GM21367 (cell line): ENCODE results near the gene ZNF880.
"Not testable (repeated sequence)": the region's sequence is repeated elsewhere in the genome, so short reads cannot be mapped to it uniquely, and the experiment has no call there.

ENCODE experiments used
- ATAC-seq: cut with Tn5 transposase; IDR thresholded peaks from one replicate; pipeline ENCODE4 v1.9.1; 2021; ENCODE audit not compliant: unreplicated experiment

The ZNF880 gene

DNA sequence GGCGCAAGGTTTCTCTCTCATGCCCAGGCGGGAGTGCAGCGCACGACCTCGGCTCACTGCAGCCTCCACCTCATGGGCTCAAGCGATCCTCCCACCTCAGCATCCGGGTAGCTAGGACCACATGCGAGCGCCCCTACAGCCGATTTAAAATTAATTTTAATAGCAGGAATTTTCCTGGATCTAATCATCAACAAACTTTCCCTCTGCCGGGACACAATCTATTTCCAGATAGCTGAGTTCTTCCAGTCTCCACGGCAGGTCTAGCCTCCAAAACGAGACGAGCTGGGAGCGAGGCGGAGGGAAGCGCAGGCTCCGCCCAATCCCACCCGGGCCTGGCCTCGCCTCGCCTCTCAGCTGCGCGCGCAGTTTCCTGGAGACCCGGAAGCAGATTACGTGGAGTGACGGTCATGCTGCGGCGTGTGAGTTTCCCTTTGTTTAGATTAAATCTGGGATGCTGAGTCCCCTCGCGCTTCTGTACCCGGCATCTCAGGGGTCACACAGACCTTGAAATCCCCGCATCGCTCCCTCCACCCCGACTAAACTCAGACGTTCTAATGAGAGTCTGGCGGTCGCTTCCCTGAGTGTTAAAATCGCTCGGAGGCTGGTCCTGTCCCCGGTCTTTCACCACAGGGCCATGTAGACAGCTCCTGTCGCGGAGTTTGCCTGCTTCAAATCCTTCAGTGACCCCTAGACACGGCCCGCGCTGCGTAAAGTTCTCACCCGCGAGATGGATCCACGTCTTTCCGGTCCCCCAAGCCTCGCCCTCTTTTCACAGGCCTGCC is at the start of gene ZNF880:
Gene ZNF880 (plus strand): TSS at position 365 of the 782 bp plus-strand sequence. CDS start 43 bp downstream, at position 408.
- no peak for ATAC-seq

- no peak for ATAC-seq
Observed at GRCh38 chr19:52322429-52322828, 47.3 kb upstream of the ZNF880 start.

DNA sequence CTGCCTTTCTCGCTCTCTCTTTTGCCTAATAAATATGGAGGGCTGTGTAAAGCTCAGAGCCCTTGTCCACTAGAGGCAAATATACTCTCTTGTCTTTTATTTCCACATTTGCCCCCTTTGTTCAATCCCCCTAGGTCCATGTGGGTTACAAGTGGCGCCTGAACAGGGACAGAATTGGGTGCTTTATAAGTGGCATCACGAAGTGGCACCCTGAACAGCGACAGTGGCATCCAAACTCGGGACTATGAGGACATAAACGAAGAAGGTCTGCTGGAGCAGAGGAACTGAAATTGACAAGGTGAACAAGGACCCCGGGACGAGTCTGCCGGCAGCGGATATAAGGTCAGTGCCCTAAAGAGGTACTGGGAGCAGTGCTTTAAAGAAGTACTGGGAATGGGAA is 38.0 kb upstream of the ZNF880 start:
- no peak for ATAC-seq

GRCh38 chr19:52335768-52336116 is 34.0 kb upstream of the ZNF880 start:
- no peak for ATAC-seq

GRCh38 chr19:52336117-52336790 is 33.5 kb upstream of the ZNF880 start, which contains the start of gene ZNF610:
Gene ZNF610 (plus strand): TSS chr19:52336243. CDS start chr19:52349173, 12,930 bp downstream.
- ATAC-seq: peak; percentile 62

DNA sequence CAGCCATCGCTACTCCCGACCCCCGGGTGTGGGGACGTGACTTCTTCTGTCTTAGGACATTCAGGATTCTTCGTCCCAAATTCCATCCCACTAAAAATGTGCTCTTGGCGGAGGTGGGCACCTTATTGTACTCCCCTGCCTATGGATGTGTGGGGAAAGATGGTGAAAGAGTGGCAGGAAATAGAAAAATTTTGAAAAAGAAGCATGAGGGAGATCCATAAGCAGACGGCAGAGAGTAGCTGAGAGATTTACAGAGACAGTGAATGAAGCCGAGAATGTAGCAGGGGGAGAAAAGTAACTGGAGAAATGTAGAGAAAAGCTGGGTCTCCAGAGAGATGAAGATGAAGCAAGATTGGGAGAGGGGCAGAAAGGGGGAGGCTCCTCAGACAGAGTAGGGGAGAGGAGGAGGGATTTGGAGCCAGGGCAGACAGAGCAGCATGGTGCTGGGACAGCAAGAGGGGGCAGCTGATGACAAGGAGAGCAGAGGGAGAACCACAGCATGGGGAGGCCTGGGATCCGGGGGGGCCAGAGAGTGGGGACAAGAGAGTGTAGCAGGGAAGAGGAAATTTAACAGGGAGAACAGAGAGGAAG is 32.8 kb upstream of the ZNF880 start:
- ATAC-seq: no peak

GRCh38 chr19:52339022-52339421 is 30.7 kb upstream of the ZNF880 start:
- not testable (repeated sequence) for ATAC-seq

DNA sequence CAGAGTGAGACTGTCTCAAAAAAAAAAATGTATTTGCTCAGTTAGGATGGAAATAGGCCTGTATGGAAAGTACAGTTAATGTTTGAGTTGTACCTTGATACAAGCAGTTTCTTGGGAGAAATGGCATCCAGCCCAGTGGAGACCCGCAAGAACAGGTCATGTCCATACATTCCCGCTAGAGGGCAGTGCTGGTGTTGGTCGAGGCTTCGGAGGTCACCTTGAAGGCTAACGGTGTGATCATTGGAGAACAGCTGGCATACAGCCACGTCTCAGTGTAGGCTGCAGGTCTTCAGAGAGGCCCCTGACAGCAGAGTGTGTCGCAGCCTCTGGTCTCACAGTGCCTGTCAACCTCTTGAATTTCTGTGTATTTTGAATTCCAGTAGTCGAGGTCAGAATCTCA is 26.2 kb upstream of the ZNF880 start:
- ATAC-seq: no peak

GRCh38 chr19:52345162-52345561 is 24.6 kb upstream of the ZNF880 start:
- ATAC-seq: no peak

- no peak for ATAC-seq
Observed at GRCh38 chr19:52351512-52351911, 18.2 kb upstream of the ZNF880 start.

- ATAC-seq: no peak
Observed at GRCh38 chr19:52366414-52366824, 3.3 kb upstream of the ZNF880 start.

DNA sequence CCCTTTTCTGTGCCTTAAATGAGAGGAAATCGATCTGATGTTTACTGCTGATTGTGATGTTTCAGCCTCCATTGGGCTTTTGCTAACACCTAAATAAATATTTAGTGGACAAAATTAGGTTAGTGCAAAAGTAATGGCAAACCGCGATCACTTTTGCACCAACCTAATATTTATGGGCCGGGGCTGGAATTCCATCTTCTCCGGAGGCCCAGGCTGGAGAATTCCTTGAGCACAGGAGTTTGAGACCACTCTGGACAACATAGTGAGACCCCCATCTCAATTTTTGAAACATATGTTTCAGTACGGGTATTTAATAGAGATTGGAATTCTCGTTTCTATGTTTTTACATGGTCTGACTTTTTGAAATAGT is 603 bp downstream of the ZNF880 start:
- ATAC-seq: no peak

GRCh38 chr19:52391135-52391534 is 21.4 kb downstream of the ZNF880 start:
- no peak for ATAC-seq

DNA sequence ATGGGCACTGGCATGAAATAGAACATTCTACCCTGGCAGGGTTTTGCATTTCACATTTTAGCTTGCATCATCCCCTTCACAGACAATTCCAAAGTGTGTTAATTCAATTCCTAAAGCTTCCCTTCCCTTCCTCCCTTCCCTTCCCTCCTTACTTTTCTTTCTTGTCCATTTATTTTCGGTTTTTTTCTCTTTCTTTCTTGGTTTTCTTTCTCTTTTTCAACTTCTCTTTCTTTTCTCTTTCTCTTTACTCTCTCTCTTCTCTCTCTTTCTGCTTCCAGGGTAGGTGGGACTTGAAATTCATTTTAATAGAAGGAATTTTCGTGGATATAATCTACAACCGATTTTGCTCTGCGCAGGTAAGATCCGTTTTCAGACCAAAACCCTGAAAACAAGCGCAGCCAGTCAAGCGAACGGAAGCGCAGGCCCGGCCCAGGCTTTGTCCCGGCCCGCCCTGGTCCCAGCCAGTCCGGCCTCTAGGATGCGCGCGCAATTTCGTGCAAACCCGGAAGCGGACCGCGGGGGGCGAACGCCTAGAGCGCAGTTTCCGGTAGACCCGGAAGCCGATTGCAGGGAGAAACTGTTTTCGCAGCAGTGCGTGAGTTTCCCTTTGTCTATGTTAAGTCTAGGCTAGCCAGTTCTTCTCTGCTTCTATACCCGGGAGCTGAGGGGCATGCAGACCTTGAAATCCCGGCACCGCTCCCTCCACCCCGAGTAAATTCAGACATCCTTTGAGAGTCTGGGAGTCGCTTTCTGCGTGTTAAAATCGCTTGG is 27.8 kb downstream of the ZNF880 start, which contains the start of gene ZNF528:
Gene ZNF528 (plus strand): TSS at position 540 of the 771 bp plus-strand sequence. CDS start 4,165 bp downstream, outside the sequence.
- ATAC-seq: no peak

DNA sequence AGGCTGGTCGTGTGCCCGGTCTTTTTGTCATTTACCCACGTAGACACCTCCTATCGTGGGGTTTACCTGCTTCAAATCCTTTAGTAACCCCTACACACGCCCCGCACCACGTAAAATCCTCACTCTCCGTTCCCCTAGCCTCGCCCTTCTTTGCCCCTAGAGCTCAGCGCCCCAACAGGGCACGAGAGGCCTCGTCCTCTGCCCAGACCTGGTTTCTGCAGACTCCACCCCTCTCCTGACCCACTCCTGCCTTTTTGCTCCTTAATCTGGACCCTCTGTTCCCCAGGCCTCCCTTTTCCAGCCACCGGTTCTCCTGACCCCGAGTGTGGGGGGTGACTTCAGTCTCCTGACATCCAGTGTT is 28.3 kb downstream of the ZNF880 start:
- ATAC-seq: no peak

GRCh38 chr19:52410276-52410675 is 40.6 kb downstream of the ZNF880 start:
- ATAC-seq: no peak

- no peak for ATAC-seq
Observed at GRCh38 chr19:52415711-52416110, 46.0 kb downstream of the ZNF880 start.

- no peak for ATAC-seq
Observed at GRCh38 chr19:52428937-52429336, 59.2 kb downstream of the ZNF880 start, which contains the start of gene ZNF534. Gene ZNF534 (plus strand): TSS chr19:52429148. CDS start chr19:52431475, 2,327 bp downstream.
